Fibroblast of upper back skin (primary cell): ENCODE results near the gene GLRX.

Experiments
- DNase-seq: peaks from one replicate; pipeline ENCODE4 v3.0.0-alpha.2; 2013

The GLRX gene

DNA sequence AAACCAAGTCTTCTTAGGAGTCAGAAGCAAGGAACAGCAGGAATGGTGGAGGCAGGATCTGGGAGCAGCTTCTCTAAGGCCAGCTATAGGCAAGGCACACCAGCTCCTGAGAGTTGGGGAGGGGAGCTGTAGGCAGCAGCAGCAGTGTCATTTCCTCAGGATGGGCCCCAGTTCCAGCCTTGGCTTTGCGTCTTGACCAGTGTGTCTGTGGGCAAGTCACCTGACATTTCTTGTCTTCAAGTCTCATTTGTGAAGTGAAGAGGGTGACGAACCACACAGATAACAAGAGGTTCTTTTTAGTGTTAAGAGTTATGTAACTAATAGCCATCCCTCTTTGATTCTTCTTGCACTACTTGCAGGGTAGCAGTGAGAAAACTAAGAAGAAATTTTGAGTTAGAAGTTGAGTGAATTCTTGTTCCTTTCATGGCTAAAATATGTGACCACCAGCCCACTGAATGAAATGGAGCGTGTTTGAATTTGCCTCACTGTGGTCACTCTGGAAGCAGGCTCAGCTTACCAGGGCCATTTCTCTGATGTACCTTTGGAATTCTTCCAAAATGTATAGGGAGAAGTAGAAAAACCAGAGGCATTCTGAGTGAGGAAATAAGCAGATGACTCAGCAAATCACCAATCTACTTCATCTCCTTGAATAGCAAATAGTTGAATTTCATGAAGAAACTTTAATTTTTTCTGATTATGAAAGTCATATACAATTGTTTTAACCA, 49.0 kb downstream of the GLRX start:
- DNase-seq: peak; percentile 95

DNA sequence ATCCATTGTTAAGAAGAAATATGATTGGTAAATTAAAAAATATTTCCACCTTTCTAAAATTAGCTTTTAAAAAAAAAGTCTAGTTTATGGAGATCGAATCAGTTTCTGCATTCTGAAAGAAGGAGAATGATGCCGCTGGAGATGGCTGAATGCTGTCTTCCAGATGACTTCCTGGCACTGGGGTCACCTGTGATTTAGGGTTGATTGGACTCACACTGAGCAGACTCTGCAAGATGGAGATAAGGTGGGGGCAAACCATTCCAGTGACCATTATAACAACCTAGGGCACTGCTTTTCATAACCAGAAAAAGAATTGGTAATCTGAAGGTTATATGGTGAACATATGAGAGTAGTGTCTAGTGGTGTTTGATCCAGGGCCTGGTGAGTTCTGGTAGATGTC, 50.6 kb downstream of the GLRX start:
- no peak for DNase-seq

DNA sequence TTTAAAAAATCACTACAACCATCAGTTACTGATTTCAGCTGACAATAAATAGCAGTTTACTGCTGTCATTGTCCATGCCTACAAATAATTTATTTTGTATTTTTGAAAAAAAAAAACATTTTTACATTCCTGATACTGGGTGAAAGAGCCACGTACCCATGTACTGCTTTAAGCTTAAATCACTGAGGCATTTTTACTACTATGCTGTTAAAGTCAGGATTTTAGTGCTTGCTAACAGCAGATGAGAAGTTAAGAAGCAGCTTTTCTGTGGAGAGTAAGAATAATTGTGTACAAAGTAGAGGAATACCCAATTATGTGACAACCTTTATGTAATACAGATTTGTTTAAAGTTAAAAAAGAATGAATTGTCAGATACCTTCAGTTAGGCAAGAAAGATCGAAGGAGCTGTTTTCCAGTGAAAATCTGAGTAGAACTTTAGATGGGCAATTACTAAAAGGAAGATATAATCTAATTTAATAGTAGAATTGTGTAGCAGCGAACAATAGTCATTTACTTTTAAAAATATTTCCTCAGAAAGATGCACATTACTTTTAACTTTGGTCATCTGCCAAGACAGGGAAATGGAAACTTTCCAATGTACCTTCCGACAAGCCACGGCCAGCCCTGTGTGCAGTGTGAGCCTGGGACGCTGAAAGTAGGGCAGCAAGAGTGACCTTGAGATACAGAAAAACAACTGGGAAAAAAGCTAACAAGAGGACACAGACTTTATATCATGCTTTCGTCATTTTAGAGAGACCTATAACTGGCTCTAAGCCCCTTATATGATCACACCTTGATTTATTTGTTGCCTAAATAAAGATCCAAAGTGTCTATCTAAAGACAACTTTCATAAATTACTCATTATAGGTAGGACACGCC, 51.5 kb downstream of the GLRX start:
- no peak for DNase-seq

DNA sequence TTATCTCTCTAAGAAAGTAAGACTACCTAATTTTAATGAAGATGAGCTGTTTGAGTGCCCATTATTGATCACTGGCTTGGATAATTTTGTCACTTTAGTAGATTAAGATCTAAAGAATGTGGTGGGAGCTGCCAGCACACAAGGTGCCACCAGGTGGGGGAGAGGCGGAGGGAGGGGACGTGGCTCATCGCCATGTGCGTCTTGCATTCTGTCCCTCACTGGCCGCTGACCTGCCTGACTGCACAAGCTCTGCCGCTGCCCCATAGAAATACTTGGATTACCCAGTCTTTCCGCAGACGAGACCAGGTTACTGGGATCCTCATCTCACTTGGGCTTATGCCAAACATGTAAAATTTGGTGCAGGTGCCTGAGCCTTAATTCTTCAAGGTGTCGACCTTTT, 53.8 kb downstream of the GLRX start:
- no peak for DNase-seq

DNA sequence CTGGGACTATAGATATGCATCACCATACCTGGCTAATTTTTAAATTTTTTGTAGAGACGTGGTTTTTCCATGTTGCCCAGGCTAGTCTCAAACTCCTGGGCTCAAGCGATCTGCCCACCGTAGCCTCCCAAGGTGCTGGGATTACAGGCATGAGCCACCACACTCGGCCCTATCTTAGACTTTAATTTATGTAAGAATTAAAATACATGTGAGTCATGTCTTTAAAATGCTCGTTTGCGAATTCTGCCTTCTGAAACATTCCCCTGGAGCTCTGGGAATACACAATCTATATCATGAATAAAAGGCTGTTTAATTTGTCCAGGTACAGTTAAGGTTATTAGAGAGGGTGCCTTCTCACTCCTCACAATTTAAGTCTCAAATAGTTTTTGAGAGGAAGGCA, 58.6 kb downstream of the GLRX start:
- no peak for DNase-seq
